ENCODE results near the gene VMP1.
"Not testable (repeated sequence)": the region's sequence is repeated elsewhere in the genome, so short reads cannot be mapped to it uniquely, and the experiment has no call there.

Gene VMP1

GRCh38 chr17:59779521-59779920, 72.1 kb downstream of the VMP1 start (continued):
- TF ChIP-seq ZNF585B (tag by site-specific recombination; IDR thresholded peaks at IDR 0.05): no peak
- no peak for TF ChIP-seq MZF1 (tag by site-specific recombination; IDR thresholded peaks at IDR 0.05; ENCODE audit: borderline replicate concordance)
- no peak for TF ChIP-seq YY2 (tag by site-specific recombination; IDR thresholded peaks at IDR 0.05)
- no peak for TF ChIP-seq GLIS1 (tag by site-specific recombination; IDR thresholded peaks at IDR 0.05)
- TF ChIP-seq ZBTB44 (tag by site-specific recombination; IDR thresholded peaks at IDR 0.05): no peak

- TF ChIP-seq ZNF335 (tag by site-specific recombination; conservative IDR thresholded peaks at IDR 0.05): peak; percentile 75
- H3K27ac ChIP-seq (ENCODE audit: extremely low read depth, low read depth, low read length); H3K9me3 ChIP-seq (ENCODE audit: control insufficient read depth, insufficient read depth, low read depth, low read length); H3K4me3 ChIP-seq (ENCODE audit: low read depth, low read length); CTCF ChIA-PET: not testable (repeated sequence)
- Histone ChIP-seq H3K36me3 (ENCODE audit: control insufficient read depth in 2 of 2, insufficient read depth in 1 of 2, low read length in 2 of 2) (peaks cover 6 to 25% of the 10 kb centered on the region in 2 experiments), H3K4me1 (ENCODE audit: control insufficient read depth, insufficient read depth, low read length) (peaks cover 23% of the 10 kb centered on the region)
- POLR2A ChIA-PET: interaction anchor here (0.8 to 1.2 kb wide), 2 partner anchors 12 to 47 kb away, joined by 3 to 5 read pairs; no protein-coding TSS in a partner anchor
Measured at GRCh38 chr17:59780548-59780947, 73.1 kb downstream of the VMP1 start.

- Histone ChIP-seq H3K36me3 (ENCODE audit: control insufficient read depth in 2 of 2, insufficient read depth in 1 of 2, low read length in 2 of 2) (peaks cover 0 to 6% of the 10 kb centered on the region in 2 experiments), H3K4me3 (ENCODE audit: low read depth, low read length) (peak overlapping the region; percentile 2; the same call in 1 of the 2 replicates), H3K4me1 (ENCODE audit: control insufficient read depth, insufficient read depth, low read length) (peaks cover 40% of the 10 kb centered on the region), H3K9me3 (ENCODE audit: control insufficient read depth, insufficient read depth, low read depth, low read length) (no peaks in the 10 kb centered on the region), H3K27ac (ENCODE audit: extremely low read depth, low read depth, low read length) (peak overlapping the region; percentile 77)
- ChIA-PET POLR2A (interaction anchor here (0.7 to 7.3 kb wide), 10 partner anchors 10 to 76 kb away, joined by 3 to 63 read pairs (median 4); partner anchors contain the start of genes PTRH2 and VMP1), CTCF (interaction anchor here (0.5 to 2.8 kb wide), 6 partner anchors 11 to 567 kb away, joined by 3 to 13 read pairs (median 4); no protein-coding TSS in a partner anchor)
- no peak for TF ChIP-seq ZNF302 (tag by site-specific recombination; IDR thresholded peaks at IDR 0.05; ENCODE audit: low read depth)
- no peak for TF ChIP-seq MEIS1 (CRISPR knock-in tag; IDR thresholded peaks at IDR 0.05; ENCODE audit: borderline replicate concordance)
- no peak for TF ChIP-seq ZNF221 (tag by site-specific recombination; IDR thresholded peaks at IDR 0.05; ENCODE audit: borderline replicate concordance)
- TF ChIP-seq TCF7L2 (IDR thresholded peaks at IDR 0.05; ENCODE audit: borderline replicate concordance, low read depth, low read length): no peak
- no peak for TF ChIP-seq GFI1B (tag by site-specific recombination; IDR thresholded peaks at IDR 0.05)
- TF ChIP-seq ZNF362 (tag by site-specific recombination; IDR thresholded peaks at IDR 0.05): no peak; the same call in 1 of the 2 replicates
- no peak for TF ChIP-seq ZNF660 (tag by site-specific recombination; IDR thresholded peaks at IDR 0.05)
- no peak for TF ChIP-seq MYNN (tag by site-specific recombination; IDR thresholded peaks at IDR 0.05; ENCODE audit: borderline replicate concordance)
- no peak for TF ChIP-seq ZNF391 (tag by site-specific recombination; IDR thresholded peaks at IDR 0.05; ENCODE audit: borderline replicate concordance, low read depth)
- TF ChIP-seq ZNF2 (tag by site-specific recombination; IDR thresholded peaks at IDR 0.05): no peak; the same call in 1 of the 2 replicates
- TF ChIP-seq ZNF510 (tag by site-specific recombination; IDR thresholded peaks at IDR 0.05; ENCODE audit: insufficient replicate concordance): no peak
- TF ChIP-seq SCRT2 (tag by site-specific recombination; IDR thresholded peaks at IDR 0.05): peak; percentile 92
- TF ChIP-seq ZBTB8A (tag by site-specific recombination; IDR thresholded peaks at IDR 0.05): no peak
- no peak for TF ChIP-seq ZNF449 (tag by site-specific recombination; IDR thresholded peaks at IDR 0.05)
- no peak for TF ChIP-seq ZNF548 (tag by site-specific recombination; IDR thresholded peaks at IDR 0.05)
- peak; percentile 69 for TF ChIP-seq PRDM10 (tag by site-specific recombination; IDR thresholded peaks at IDR 0.05)
Measured at GRCh38 chr17:59783221-59784047, 76.0 kb downstream of the VMP1 start.
